VCaP (cell line): ENCODE data around the gene HTT-AS.
A peak's percentile ranks its signal among the peaks of the same experiment; 100 is the strongest.

ENCODE experiments used
- H3K27ac ChIP-seq: fragments of 450-650 bp; 2 replicates; pipeline ENCODE4 v1.5.1; 2017
- TF ChIP-seq, protein P1 (sequence below): fragments of 450-650 bp; conservative IDR thresholded peaks from 2 replicates; pipeline ENCODE4 v1.5.1; 2017; ENCODE audit warnings: mild to moderate bottlenecking, moderate library complexity

The HTT-AS gene

DNA sequence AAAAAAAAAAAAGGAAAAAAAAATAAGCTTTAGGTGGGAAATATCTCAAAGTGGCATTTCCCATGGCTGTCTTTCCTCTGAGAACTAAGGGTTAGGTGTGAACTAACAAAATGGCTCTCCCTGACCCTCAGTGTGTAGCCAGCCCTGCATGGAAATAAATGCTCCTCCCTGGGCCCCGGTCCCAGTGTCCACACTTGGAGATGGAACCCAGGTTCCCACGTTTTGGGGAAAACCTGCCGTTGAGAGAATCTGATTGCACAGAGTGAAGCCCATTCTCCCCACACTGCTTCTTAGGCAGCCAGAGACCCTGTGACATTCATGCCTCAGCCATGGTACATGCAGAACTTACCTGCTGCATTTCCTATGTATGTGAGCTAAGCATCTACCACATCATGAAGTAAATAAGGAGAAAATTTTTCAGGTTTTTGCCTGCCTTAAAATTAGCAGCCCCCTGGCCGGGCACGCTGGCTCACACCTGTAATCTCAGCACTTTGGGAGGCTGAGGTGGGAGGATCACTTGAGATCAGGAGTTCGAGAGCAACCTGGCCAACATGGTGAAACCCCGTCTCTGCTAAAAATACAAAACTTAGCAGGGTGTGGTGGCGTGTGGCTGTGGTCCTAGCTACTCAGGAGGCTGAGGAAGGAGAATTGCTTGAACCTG lies 34.5 kb downstream of the HTT-AS start:
- H3K27ac ChIP-seq = no peak overlapping the region
- TF ChIP-seq, protein P1, sequence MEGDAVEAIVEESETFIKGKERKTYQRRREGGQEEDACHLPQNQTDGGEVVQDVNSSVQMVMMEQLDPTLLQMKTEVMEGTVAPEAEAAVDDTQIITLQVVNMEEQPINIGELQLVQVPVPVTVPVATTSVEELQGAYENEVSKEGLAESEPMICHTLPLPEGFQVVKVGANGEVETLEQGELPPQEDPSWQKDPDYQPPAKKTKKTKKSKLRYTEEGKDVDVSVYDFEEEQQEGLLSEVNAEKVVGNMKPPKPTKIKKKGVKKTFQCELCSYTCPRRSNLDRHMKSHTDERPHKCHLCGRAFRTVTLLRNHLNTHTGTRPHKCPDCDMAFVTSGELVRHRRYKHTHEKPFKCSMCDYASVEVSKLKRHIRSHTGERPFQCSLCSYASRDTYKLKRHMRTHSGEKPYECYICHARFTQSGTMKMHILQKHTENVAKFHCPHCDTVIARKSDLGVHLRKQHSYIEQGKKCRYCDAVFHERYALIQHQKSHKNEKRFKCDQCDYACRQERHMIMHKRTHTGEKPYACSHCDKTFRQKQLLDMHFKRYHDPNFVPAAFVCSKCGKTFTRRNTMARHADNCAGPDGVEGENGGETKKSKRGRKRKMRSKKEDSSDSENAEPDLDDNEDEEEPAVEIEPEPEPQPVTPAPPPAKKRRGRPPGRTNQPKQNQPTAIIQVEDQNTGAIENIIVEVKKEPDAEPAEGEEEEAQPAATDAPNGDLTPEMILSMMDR = no peak

DNA sequence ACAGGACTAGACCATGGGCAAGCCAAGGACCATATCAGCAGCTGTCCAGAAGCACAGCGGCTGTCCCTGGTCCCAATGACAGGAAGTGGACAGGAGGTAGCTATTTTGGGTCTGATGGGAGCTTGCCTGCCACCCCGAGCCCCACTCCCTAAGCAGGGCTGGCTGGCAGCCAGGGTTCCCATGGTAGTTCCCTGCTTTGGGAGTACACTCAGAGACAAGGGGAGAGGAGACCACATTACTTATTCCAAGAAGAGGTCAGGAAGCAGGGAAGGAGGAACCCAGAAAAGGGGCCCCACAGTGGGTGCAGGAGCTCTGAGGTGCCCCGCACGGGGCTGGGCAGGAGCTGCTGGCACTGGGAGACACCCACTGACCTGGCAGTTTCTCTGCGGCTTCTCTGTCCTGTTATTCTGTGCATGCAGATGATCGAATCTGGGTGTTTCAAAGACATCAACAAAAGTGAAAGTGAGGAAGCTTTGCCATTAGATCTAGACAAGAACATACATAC lies 36.3 kb downstream of the HTT-AS start:
- TF ChIP-seq, protein P1 = no peak
- H3K27ac ChIP-seq = no peak overlapping the region

DNA sequence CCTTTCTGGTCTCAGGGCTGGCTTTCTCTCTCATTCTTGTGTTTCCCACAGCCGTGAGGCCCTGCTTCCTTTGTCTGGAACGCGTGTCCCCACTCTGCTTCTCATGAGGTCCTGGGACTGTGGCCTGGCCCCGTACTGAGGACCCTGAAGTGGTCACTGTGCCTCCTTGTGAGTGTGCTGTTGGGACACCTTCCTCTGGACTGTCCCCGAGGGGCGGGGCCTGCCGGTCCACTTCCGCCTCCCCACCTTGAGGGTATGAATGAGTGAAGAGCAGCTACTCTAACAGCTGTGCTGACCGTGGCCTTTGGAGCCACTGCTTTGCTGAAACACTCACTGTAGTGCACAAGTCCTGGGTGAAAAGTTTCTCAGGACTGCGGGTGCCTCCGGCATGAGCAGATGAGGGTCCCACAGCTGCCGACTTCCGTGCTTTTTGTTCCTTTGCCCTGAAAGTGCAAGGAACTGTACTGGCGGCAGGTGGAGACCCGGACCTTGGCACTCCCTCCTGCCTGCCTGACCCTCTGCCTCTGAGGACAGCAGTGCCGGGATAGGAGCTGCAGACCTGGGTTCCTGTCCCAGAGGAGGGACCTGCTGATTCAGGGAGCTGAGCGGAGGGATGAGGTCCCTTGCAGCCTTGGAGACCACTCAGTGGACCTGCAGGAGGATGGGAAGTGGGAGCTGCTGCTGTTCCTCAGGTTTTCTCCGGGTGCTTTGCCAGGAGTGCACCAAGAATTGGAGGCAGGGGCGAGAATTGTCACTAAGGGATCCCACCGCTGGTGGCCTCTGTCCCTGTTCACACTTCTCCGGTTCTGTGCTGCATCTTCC lies 38.0 kb downstream of the HTT-AS start:
- H3K27ac ChIP-seq = no peak overlapping the region
- TF ChIP-seq, protein P1 = no peak

DNA sequence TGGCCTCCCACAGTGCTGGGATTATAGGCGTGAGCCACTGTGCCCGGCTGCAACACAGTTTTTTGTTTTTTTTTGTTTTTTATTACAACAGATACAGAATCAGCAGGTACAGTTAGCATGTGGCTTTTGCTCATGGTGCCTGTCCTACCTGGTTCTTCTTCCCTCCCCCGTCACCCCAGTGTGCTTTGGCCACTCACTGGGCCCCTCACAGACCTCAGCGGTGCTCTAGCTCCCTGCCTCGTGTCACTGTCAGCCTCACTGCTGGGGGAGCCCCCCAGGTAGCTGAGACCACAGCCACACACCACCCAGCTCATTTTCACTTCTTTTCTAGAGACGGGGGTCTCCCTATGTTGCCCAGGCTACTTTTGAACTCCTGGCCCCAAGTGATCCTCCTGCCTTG lies 38.7 kb downstream of the HTT-AS start:
- TF ChIP-seq, protein P1 = no peak
- H3K27ac ChIP-seq = no peak overlapping the region

DNA sequence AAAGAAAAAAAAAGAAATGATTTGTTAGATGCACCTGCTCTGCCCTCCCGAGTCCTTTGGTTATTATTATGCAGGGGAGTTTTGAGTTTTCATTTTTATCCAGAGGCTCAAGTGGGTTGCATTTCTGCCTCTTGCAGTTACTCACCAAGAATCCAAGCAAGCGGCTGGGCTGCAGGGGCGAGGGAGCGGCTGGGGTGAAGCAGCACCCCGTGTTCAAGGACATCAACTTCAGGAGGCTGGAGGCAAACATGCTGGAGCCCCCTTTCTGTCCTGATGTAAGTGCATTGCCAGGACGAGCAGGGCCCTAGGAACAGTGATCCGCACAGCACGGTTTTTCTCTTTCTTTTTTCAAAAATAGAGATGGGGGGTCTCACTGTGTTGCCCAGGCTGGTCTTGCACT lies 39.1 kb downstream of the HTT-AS start:
- TF ChIP-seq, protein P1 = no peak
- H3K27ac ChIP-seq = no peak overlapping the region

DNA sequence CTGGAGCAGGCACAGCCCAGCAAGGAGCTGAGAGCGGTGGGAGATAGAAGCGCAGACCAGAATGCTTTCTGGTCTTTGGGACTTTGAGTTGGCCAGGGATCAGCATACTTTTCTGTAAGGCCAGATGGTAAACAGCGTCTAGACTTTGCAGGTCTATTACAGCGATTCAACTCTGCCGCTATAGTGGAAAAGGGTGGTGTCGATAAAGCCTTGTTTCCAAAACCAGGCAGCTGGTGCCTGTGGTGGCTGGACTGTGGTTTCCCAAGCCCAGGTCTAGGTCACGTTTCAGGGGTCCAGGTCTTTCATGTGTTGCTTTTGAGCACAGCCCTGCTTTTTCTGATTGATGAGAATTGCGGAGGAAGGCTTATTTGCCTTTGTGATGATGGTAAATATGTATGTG lies 40.1 kb downstream of the HTT-AS start:
- TF ChIP-seq, protein P1 = no peak
- no peak overlapping the region for H3K27ac ChIP-seq

DNA sequence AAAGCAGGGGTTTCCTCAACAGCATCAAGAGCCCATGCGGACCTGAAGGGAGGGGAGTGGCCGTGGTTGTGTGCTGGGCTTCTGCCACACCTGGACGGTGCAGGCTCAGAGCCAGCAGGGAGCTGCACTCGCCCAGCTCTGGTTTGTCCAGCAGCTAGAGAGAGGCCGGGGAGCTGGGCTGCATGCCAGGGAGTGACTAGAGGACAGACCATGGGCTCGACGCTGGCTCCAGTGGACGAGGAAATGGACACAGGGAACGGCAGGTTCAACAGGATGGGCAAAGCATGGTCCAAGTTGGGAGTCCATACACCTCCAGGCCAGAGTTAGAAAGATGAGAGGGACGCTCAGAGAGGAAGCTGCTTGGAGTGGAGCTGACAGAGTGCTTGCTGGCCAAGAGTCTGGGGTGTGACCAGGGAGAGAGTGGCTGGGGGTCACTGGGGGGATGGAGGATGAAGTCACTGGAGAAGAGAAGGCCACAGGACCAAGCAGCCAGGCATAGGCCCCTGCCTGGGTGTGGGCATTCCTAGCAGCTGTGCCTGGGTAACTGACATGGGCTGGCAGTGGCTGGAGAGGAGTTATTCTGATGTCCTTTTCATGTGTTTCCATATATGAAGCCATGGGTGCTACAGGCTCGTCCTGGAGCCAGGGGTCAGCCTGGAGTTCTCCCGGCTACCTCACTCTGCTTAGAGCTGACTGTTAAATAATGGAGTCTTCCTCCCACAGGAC lies 42.8 kb downstream of the HTT-AS start:
- H3K27ac ChIP-seq = peak overlapping the region; percentile 15; the same call in 1 of the 2 replicates
- TF ChIP-seq, protein P1 = no peak
